GM06990 (cell line): ENCODE results near the gene PRKG1.

Source experiments
- DNase-seq: peaks from one replicate; pipeline ENCODE4 v3.0.0-alpha.2; 2011; ENCODE audit not compliant: insufficient read length; ENCODE audit errors: extremely low read depth
- H3K27me3 ChIP-seq: replicated peaks from 2 replicates; pipeline ENCODE4 v1.6.0; 2011; ENCODE audit warnings: low read length; ENCODE audit not compliant: control insufficient read depth, insufficient read depth
- H3K36me3 ChIP-seq: 2 replicates; pipeline ENCODE4 v1.5.1; 2011; ENCODE audit warnings: low read length; ENCODE audit not compliant: control insufficient read depth, insufficient read depth
- H3K4me3 ChIP-seq: replicated peaks from 2 replicates; pipeline ENCODE4 v1.5.1; 2011; ENCODE audit warnings: low read depth, mild to moderate bottlenecking, control low read depth, low read length
- CTCF ChIP-seq: IDR thresholded peaks from 2 replicates; pipeline ENCODE4 v1.5.1; 2011; ENCODE audit warnings: low read length, control low read depth, mild to moderate bottlenecking, inconsistent platforms; ENCODE audit not compliant: insufficient read depth, poor library complexity, severe bottlenecking

The PRKG1 gene

GRCh38 chr10:51981731-51982130 lies 907.4 kb downstream of the PRKG1 start:
- TF ChIP-seq CTCF = no peak
- Histone ChIP-seq H3K27me3 (no peaks in the 10 kb centered on the region), H3K36me3 (no peaks in the 10 kb centered on the region), H3K4me3 (no peak overlapping the region)
- DNase-seq = no peak

GRCh38 chr10:51983481-51983880 lies 909.2 kb downstream of the PRKG1 start:
- Histone ChIP-seq H3K27me3 (no peaks in the 10 kb centered on the region), H3K36me3 (no peaks in the 10 kb centered on the region)
- no peak for DNase-seq

GRCh38 chr10:51985336-51985735 lies 911.0 kb downstream of the PRKG1 start:
- H3K4me3 ChIP-seq = no peak overlapping the region
- H3K27me3 ChIP-seq = no peaks in the 10 kb centered on the region
- H3K36me3 ChIP-seq = no peaks in the 10 kb centered on the region
- TF ChIP-seq CTCF = no peak
- no peak for DNase-seq

More at GRCh38 chr10:51983481-51983880, 909.2 kb downstream of the PRKG1 start:
- H3K4me3 ChIP-seq = no peak overlapping the region
- TF ChIP-seq CTCF = no peak

GRCh38 chr10:51986516-51986915 lies 912.2 kb downstream of the PRKG1 start:
- no peaks in the 10 kb centered on the region for H3K27me3 ChIP-seq
- no peaks in the 10 kb centered on the region for H3K36me3 ChIP-seq
- no peak overlapping the region for H3K4me3 ChIP-seq
- no peak for TF ChIP-seq CTCF
- DNase-seq = no peak

GRCh38 chr10:51993475-51993874 lies 919.2 kb downstream of the PRKG1 start:
- Histone ChIP-seq H3K27me3 (no peaks in the 10 kb centered on the region), H3K36me3 (no peaks in the 10 kb centered on the region), H3K4me3 (no peak overlapping the region)
- no peak for DNase-seq
- no peak for TF ChIP-seq CTCF

- Histone ChIP-seq H3K4me3 (no peak overlapping the region), H3K27me3 (no peaks in the 10 kb centered on the region), H3K36me3 (no peaks in the 10 kb centered on the region)
- no peak for TF ChIP-seq CTCF
- DNase-seq = no peak
These were observed 924.8 kb downstream of the PRKG1 start for GRCh38 chr10:51999096-51999495.
